Loucy (cell line): ENCODE results near the gene ASH1L.

Source experiments
- H2AFZ ChIP-seq: fragments of 200-600 bp; sonication (generic); 2 replicates; pipeline ENCODE4 v1.6.0; 2016; ENCODE audit warnings: antibody characterized with exemption, mild to moderate bottlenecking, low read length, moderate library complexity
- H3F3A ChIP-seq: fragments of 200-600 bp; 2 replicates; pipeline ENCODE4 v1.6.0; 2016; ENCODE audit warnings: antibody characterized with exemption, low read depth, mild to moderate bottlenecking
- H3K27me3 ChIP-seq: fragments of 200-600 bp; sonication (generic); 2 replicates; pipeline ENCODE4 v1.6.1; 2014; ENCODE audit warnings: low read length, mild to moderate bottlenecking; ENCODE audit not compliant: insufficient read depth, poor library complexity, severe bottlenecking
- H3K36me3 ChIP-seq: fragments of 200-600 bp; sonication (generic); 2 replicates; pipeline ENCODE4 v1.6.1; 2016; ENCODE audit warnings: low read length; ENCODE audit not compliant: insufficient read depth
- H3K4me1 ChIP-seq: fragments of 200-600 bp; sonication (generic); 2 replicates; pipeline ENCODE4 v1.5.1; 2014; ENCODE audit warnings: low read length, mild to moderate bottlenecking; ENCODE audit not compliant: insufficient read depth, poor library complexity, severe bottlenecking
- H3K4me2 ChIP-seq: fragments of 200-600 bp; sonication (generic); 2 replicates; pipeline ENCODE4 v1.6.0; 2014; ENCODE audit warnings: antibody characterized with exemption, low read length, low read depth, mild to moderate bottlenecking; ENCODE audit not compliant: poor library complexity, severe bottlenecking
- H3K4me3 ChIP-seq: fragments of 200-600 bp; sonication (generic); 2 replicates; pipeline ENCODE4 v1.5.1; 2014; ENCODE audit warnings: low read length, mild to moderate bottlenecking, mixed read lengths; ENCODE audit not compliant: poor library complexity, severe bottlenecking
- H3K79me2 ChIP-seq: fragments of 200-600 bp; sonication (generic); 2 replicates; pipeline ENCODE4 v1.6.1; 2014; ENCODE audit warnings: low read length; ENCODE audit not compliant: insufficient read depth
- H3K9ac ChIP-seq: fragments of 200-600 bp; sonication (generic); 2 replicates; pipeline ENCODE4 v1.6.0; 2014; ENCODE audit warnings: mild to moderate bottlenecking, low read depth, low read length, moderate library complexity; ENCODE audit not compliant: poor library complexity, severe bottlenecking
- H3K9me2 ChIP-seq: fragments of 200-600 bp; sonication (generic); replicated peaks from 2 replicates; pipeline ENCODE4 v1.6.1; 2016; ENCODE audit warnings: low read depth, low read length, mixed read lengths
- H3K9me3 ChIP-seq: fragments of 200-600 bp; sonication (generic); 2 replicates; pipeline ENCODE4 v1.6.1; 2014; ENCODE audit warnings: mild to moderate bottlenecking, antibody characterized with exemption, low read length, low read depth; ENCODE audit not compliant: insufficient read depth
- H4K20me1 ChIP-seq: fragments of 200-600 bp; sonication (generic); 2 replicates; pipeline ENCODE4 v1.6.0; 2014; ENCODE audit warnings: antibody characterized with exemption, low read length, mild to moderate bottlenecking; ENCODE audit not compliant: insufficient read depth, poor library complexity, severe bottlenecking
- EZH2phosphoT487 ChIP-seq: fragments of 200-600 bp; IDR thresholded peaks from 2 replicates; pipeline ENCODE4 v1.6.1; 2018; ENCODE audit warnings: antibody characterized with exemption, mild to moderate bottlenecking, moderate library complexity, borderline replicate concordance
- TF ChIP-seq, protein P1 (sequence below): fragments of 200-600 bp; sonication (generic); conservative IDR thresholded peaks from 2 replicates; pipeline ENCODE4 v1.5.1; 2014; ENCODE audit warnings: mild to moderate bottlenecking, antibody characterized with exemption, low read length

The ASH1L gene

DNA sequence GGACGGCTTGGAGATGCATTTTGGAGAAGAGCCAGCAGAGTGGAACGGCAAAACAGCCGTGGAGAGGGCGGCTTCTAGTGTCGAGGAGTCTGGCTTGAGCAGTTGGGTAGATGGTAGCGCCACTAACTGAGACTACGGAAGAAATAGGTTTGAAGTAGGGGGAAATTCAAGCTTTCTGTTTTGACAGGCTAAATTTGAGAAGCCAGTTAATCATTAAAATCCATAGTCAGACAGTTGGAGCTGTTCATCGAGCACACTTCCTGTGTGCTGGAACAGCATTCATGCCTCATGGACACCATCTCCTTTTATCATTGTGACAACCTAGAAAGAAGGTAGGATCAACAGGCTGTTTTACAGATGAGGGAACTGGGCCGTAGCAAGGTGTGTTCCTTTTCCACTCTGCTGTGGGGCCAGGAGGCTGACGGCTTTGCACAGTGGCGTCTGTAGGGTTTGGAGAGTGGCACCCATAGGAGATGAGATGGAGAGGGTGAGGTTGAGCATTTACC, 258.0 kb downstream of the ASH1L start:
- no peak for TF ChIP-seq EZH2phosphoT487
- TF ChIP-seq, protein P1, sequence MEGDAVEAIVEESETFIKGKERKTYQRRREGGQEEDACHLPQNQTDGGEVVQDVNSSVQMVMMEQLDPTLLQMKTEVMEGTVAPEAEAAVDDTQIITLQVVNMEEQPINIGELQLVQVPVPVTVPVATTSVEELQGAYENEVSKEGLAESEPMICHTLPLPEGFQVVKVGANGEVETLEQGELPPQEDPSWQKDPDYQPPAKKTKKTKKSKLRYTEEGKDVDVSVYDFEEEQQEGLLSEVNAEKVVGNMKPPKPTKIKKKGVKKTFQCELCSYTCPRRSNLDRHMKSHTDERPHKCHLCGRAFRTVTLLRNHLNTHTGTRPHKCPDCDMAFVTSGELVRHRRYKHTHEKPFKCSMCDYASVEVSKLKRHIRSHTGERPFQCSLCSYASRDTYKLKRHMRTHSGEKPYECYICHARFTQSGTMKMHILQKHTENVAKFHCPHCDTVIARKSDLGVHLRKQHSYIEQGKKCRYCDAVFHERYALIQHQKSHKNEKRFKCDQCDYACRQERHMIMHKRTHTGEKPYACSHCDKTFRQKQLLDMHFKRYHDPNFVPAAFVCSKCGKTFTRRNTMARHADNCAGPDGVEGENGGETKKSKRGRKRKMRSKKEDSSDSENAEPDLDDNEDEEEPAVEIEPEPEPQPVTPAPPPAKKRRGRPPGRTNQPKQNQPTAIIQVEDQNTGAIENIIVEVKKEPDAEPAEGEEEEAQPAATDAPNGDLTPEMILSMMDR = no peak
- Histone ChIP-seq H3K9ac (no peak overlapping the region), H3K9me3 (no peaks in the 10 kb centered on the region), H3K4me2 (no peak overlapping the region), H3F3A (peaks cover 9% of the 10 kb centered on the region), H3K4me3 (no peak overlapping the region), H3K4me1 (peaks cover 24% of the 10 kb centered on the region), H3K27me3 (peaks cover 5% of the 10 kb centered on the region), H4K20me1 (no peaks in the 10 kb centered on the region), H2AFZ (no peak overlapping the region), H3K9me2 (no peaks in the 10 kb centered on the region), H3K36me3 (no peaks in the 10 kb centered on the region), H3K79me2 (peaks cover 9% of the 10 kb centered on the region)

DNA sequence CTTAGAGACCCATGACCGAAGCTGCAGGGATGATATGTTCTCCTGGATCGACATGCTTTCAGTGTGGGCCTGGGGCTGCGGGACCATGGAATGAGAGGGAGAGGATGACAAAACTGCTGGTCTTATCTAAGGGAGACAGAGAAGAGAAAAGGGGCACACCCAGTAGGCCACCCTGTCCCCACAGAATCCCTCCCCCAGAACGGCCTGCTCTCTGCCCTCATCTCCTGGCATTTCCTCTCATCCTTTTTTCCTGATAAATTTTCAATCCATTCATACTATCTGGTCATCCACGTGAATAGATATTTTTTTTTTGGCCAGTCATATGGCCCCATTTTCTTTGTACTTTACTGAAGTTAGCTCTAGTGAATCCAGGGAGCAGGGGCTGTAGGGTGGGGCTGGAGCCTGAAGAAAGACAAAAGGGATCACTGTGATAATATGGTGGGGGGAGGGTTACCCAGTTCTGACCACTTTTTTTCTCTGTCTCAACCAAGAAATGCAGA, 261.2 kb downstream of the ASH1L start, which contains the start of gene PKLR:
PKLR (minus strand) TSS at position 97 of the 500 bp plus-strand sequence; CDS start at position 54, 43 bp downstream.
- H3K9me3 ChIP-seq = no peaks in the 10 kb centered on the region
- no peak within 1 kb of the TSS for H3K9ac ChIP-seq
- H3K9me2 ChIP-seq = no peaks in the 10 kb centered on the region
- H3K4me2 ChIP-seq = no peak within 1 kb of the TSS
- H3K79me2 ChIP-seq = no peaks in the 10 kb centered on the region
- peaks cover 6% of the 10 kb centered on the region for H3K4me1 ChIP-seq
- H3K4me3 ChIP-seq = no peak within 1 kb of the TSS
- no peaks in the 10 kb centered on the region for H3K36me3 ChIP-seq
- H3F3A ChIP-seq = no peaks in the 10 kb centered on the region
- TF ChIP-seq EZH2phosphoT487 = no peak
- TF ChIP-seq, protein P1 = no peak
- no peaks in the 10 kb centered on the region for H4K20me1 ChIP-seq
- no peaks in the 10 kb centered on the region for H3K27me3 ChIP-seq
- no peak within 1 kb of the TSS for H2AFZ ChIP-seq

DNA sequence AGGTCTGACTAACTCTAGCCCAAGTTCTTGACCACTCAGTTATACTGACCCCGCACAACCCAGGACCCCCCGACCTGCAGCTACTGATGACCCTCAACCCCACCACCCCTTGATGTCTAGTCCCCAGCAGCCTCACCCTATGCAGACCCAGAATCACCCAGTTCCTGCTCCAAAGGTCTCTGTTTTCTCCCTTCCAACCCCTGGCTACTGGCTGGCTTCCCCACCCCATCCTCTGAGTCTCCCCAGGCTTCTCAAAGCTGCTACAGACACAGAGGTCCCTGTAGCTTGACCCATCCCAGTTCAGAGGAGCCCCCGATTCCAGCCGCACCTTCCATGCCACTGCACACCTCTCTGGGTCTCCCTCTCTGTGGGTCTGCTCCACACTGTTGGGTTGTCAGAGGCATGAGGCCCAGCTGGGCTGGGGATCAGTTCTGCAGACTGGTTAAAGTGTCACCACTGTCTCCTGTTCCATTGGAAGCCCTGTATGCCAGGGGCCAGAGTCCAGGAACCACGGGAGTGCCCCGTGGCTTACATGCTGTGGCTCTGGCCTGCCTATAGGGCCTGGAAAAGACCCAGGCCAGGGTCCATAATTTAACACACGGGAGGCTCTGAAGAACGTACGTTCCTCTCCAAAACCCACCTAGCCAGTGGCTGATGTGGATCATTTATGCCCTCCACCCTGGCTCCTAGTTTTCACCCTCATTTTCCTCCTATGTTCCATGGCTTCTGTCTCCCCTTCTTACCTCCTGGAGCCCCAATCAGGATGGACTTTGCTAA, 261.9 kb downstream of the ASH1L start:
- no peaks in the 10 kb centered on the region for H4K20me1 ChIP-seq
- no peaks in the 10 kb centered on the region for H3K9me2 ChIP-seq
- H3F3A ChIP-seq = no peaks in the 10 kb centered on the region
- no peaks in the 10 kb centered on the region for H3K36me3 ChIP-seq
- H3K4me1 ChIP-seq = no peaks in the 10 kb centered on the region
- H3K79me2 ChIP-seq = no peaks in the 10 kb centered on the region
- no peaks in the 10 kb centered on the region for H3K9me3 ChIP-seq
- H3K4me3 ChIP-seq = no peak overlapping the region
- no peak overlapping the region for H2AFZ ChIP-seq
- no peak for TF ChIP-seq EZH2phosphoT487
- TF ChIP-seq, protein P1 = no peak
- H3K27me3 ChIP-seq = no peaks in the 10 kb centered on the region
- no peak overlapping the region for H3K9ac ChIP-seq
- H3K4me2 ChIP-seq = no peak overlapping the region
